Panc1 (cell line): ENCODE results near the gene PIP4K2A.

Source experiments
- POLR2AphosphoS5 ChIP-seq: IDR thresholded peaks from 2 replicates; pipeline ENCODE4 v1.6.1; 2012; ENCODE audit warnings: mild to moderate bottlenecking, low read depth, low read length, moderate library complexity
- REST ChIP-seq, 2 experiments: IDR thresholded peaks; 2 replicates each; pipeline ENCODE4 v1.6.1; 2011 to 2012; ENCODE audit warnings: low read depth in 2 of 2, control low read depth in 1 of 2, low read length in 1 of 2, mild to moderate bottlenecking in 1 of 2, moderate library complexity in 1 of 2; ENCODE audit not compliant: insufficient read depth in 1 of 2
- SIN3A ChIP-seq: IDR thresholded peaks from 2 replicates; pipeline ENCODE4 v1.6.1; 2012; ENCODE audit warnings: low read depth, mild to moderate bottlenecking, low read length, moderate library complexity, borderline replicate concordance; ENCODE audit not compliant: insufficient read depth
- TF ChIP-seq, protein P1 (sequence below): fragments of 450-650 bp; IDR thresholded peaks from 2 replicates; pipeline ENCODE4 v1.5.1; 2017; ENCODE audit warnings: mild to moderate bottlenecking

GRCh38 chr10:22634093-22634492 lies 80.3 kb downstream of the PIP4K2A start:
- TF ChIP-seq, protein P1, sequence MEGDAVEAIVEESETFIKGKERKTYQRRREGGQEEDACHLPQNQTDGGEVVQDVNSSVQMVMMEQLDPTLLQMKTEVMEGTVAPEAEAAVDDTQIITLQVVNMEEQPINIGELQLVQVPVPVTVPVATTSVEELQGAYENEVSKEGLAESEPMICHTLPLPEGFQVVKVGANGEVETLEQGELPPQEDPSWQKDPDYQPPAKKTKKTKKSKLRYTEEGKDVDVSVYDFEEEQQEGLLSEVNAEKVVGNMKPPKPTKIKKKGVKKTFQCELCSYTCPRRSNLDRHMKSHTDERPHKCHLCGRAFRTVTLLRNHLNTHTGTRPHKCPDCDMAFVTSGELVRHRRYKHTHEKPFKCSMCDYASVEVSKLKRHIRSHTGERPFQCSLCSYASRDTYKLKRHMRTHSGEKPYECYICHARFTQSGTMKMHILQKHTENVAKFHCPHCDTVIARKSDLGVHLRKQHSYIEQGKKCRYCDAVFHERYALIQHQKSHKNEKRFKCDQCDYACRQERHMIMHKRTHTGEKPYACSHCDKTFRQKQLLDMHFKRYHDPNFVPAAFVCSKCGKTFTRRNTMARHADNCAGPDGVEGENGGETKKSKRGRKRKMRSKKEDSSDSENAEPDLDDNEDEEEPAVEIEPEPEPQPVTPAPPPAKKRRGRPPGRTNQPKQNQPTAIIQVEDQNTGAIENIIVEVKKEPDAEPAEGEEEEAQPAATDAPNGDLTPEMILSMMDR: no peak
- TF ChIP-seq SIN3A (no peak), POLR2AphosphoS5 (no peak), REST (IDR thresholded peaks at IDR 0.05; ENCODE audit: insufficient read depth in 1 of 2, low read depth in 2 of 2, low read length in 1 of 2) (no peak)
